SK-N-SH (cell line): Measurements from ENCODE around the gene ADAMTS15. TPM values are rescaled to one million over a fixed set of nuclear protein-coding genes. Genes with fewer than 3 reads are reported as not detected.
A peak's percentile ranks its signal among the peaks of the same experiment; 100 is the strongest.

ENCODE experiments used
- CTCF ChIA-PET: fragments of 300-600, 350-600 bp; formaldehyde crosslinking; extraction: SDS; loops from one replicate; lab custom pipeline; 2021; lab: Yijun Ruan, JAX
- POLR2A ChIA-PET: fragments of 350-600 bp; sonication (Branson Sonifier 250); formaldehyde crosslinking; extraction: SDS; loops from one replicate; lab custom pipeline; 2020; ENCODE audit warnings: antibody characterized with exemption, inconsistent platforms; lab: Yijun Ruan, JAX
- DNase-seq: peaks from one replicate; pipeline ENCODE4 v3.0.0; 2012
- H2AFZ ChIP-seq: fragments of 200-600 bp; sonication (generic); 2 replicates; pipeline ENCODE4 v1.8.1; 2016; ENCODE audit warnings: antibody characterized with exemption, mild to moderate bottlenecking, low read depth
- H3F3A ChIP-seq: fragments of 200-600 bp; sonication (generic); replicated peaks from 2 replicates; pipeline ENCODE3; 2016; ENCODE audit warnings: antibody characterized with exemption, mild to moderate bottlenecking; ENCODE audit not compliant: insufficient read depth
- H3K27ac ChIP-seq, 2 experiments: fragments of 200-500 bp in 1 of 2; fragments of 200-600 bp in 1 of 2; sonication (Bioruptor generic) in 1 of 2; sonication (generic), shearing (Covaris generic) in 1 of 2; 2 replicates each; pipeline versions ENCODE4 v1.5.1 to v1.6.1; 2014 to 2016; ENCODE audit warnings: low read depth in 2 of 2, inconsistent platforms in 1 of 2, low read length in 1 of 2, mild to moderate bottlenecking in 1 of 2, mixed read lengths in 1 of 2
- H3K27me3 ChIP-seq: fragments of 200-600 bp; sonication (generic), shearing (Covaris generic); 2 replicates; pipeline ENCODE4 v1.6.1; 2016; ENCODE audit warnings: mixed run types; ENCODE audit not compliant: insufficient read depth
- H3K36me3 ChIP-seq, 2 experiments: fragments of 200-500 bp in 1 of 2; fragments of 200-600 bp in 1 of 2; sonication (Bioruptor generic) in 1 of 2; sonication (generic) in 1 of 2; replicated peaks in 1 of 2; 2 replicates each; pipeline versions ENCODE3 to v1.5.1; 2014 to 2016; ENCODE audit warnings: low read length in 1 of 2, mild to moderate bottlenecking in 1 of 2; ENCODE audit not compliant: insufficient read depth in 2 of 2, control insufficient read depth in 1 of 2
- H3K4me1 ChIP-seq, 2 experiments: fragments of 200-500 bp in 1 of 2; fragments of 200-600 bp in 1 of 2; sonication (Bioruptor generic) in 1 of 2; sonication (generic), shearing (Covaris generic) in 1 of 2; 2 replicates each; pipeline versions ENCODE4 v1.5.1 to v1.6.1; 2014 to 2016; ENCODE audit warnings: low read depth in 1 of 2, low read length in 1 of 2, mixed run types in 1 of 2; ENCODE audit not compliant: insufficient read depth in 2 of 2, control insufficient read depth in 1 of 2
- H3K4me2 ChIP-seq: fragments of 200-600 bp; sonication (generic), shearing (Covaris generic); 2 replicates; pipeline ENCODE4 v1.6.1; 2017; ENCODE audit warnings: mixed run types
- H3K4me3 ChIP-seq, 2 experiments: fragments of 200-500 bp in 1 of 2; fragments of 200-600 bp in 1 of 2; sonication (Bioruptor generic) in 1 of 2; sonication (generic), shearing (Covaris generic) in 1 of 2; 2 replicates each; pipeline versions ENCODE4 v1.5.1 to v1.8.1; 2014 to 2016; ENCODE audit warnings: low read depth in 2 of 2, inconsistent platforms in 1 of 2, low read length in 1 of 2, mild to moderate bottlenecking in 1 of 2, mixed read lengths in 1 of 2, moderate library complexity in 1 of 2
- H3K79me2 ChIP-seq: fragments of 200-600 bp; sonication (generic); 2 replicates; pipeline ENCODE4 v1.8.1; 2017; ENCODE audit warnings: mild to moderate bottlenecking; ENCODE audit not compliant: insufficient read depth
- H3K9ac ChIP-seq: fragments of 200-600 bp; sonication (generic); 2 replicates; pipeline ENCODE4 v1.6.1; 2017; ENCODE audit warnings: mixed run types
- H3K9me2 ChIP-seq: fragments of 200-600 bp; sonication (generic); 2 replicates; pipeline ENCODE4 v1.6.1; 2017; ENCODE audit warnings: mixed run types
- H3K9me3 ChIP-seq: fragments of 200-600 bp; sonication (generic); 2 replicates; pipeline ENCODE4 v1.6.1; 2017; ENCODE audit warnings: mixed run types, mild to moderate bottlenecking, moderate library complexity
- H4K20me1 ChIP-seq: fragments of 200-600 bp; sonication (generic); 2 replicates; pipeline ENCODE4 v1.6.1; 2017; ENCODE audit warnings: mild to moderate bottlenecking, mixed run types; ENCODE audit not compliant: insufficient read depth
- CHD2 ChIP-seq: fragments of 150-350 bp; IDR thresholded peaks from 2 replicates; pipeline ENCODE4 v1.6.1; 2018; ENCODE audit warnings: low read length; ENCODE audit not compliant: partially characterized antibody
- EZH2phosphoT487 ChIP-seq: fragments of 200-600 bp; sonication (generic); IDR thresholded peaks from 2 replicates; pipeline ENCODE4 v1.6.1; 2017; ENCODE audit warnings: low read depth, mixed run types, mild to moderate bottlenecking, antibody characterized with exemption, moderate library complexity, borderline replicate concordance
- FOXJ3 ChIP-seq: sonication (generic); formaldehyde crosslinking; IDR thresholded peaks from 2 replicates; pipeline ENCODE4 v1.5.1; 2020; ENCODE audit warnings: mild to moderate bottlenecking, missing genetic modification reagents
- FOXM1 ChIP-seq: IDR thresholded peaks from 2 replicates; pipeline ENCODE4 v1.4.0; 2012; ENCODE audit warnings: low read depth, mild to moderate bottlenecking
- GATA2 ChIP-seq: sonication (generic); formaldehyde crosslinking; IDR thresholded peaks from 2 replicates; pipeline ENCODE4 v1.5.0; 2020; ENCODE audit warnings: mild to moderate bottlenecking, missing genetic modification reagents
- JUND ChIP-seq: IDR thresholded peaks from 2 replicates; pipeline ENCODE4 v1.4.0; 2012
- MXI1 ChIP-seq: IDR thresholded peaks from 2 replicates; pipeline ENCODE4 v1.6.1; 2012; ENCODE audit warnings: mild to moderate bottlenecking, low read depth, low read length, improper control_type of control experiment
- POLR2AphosphoS5 ChIP-seq: IDR thresholded peaks from 2 replicates; pipeline ENCODE4 v1.6.1; 2012; ENCODE audit warnings: low read depth, low read length
- RCOR1 ChIP-seq: fragments of 150-350 bp; IDR thresholded peaks from 2 replicates; pipeline ENCODE4 v1.6.1; 2017; ENCODE audit warnings: antibody characterized with exemption, low read length
- RFX5 ChIP-seq: IDR thresholded peaks from 2 replicates; pipeline ENCODE4 v1.6.1; 2012; ENCODE audit warnings: mild to moderate bottlenecking, improper control_type of control experiment, low read length
- RXRA ChIP-seq: IDR thresholded peaks from 2 replicates; pipeline ENCODE4 v1.4.0; 2012; ENCODE audit warnings: low read depth, mild to moderate bottlenecking, borderline replicate concordance
- TEAD4 ChIP-seq: IDR thresholded peaks from 2 replicates; pipeline ENCODE4 v1.4.0; 2012; ENCODE audit warnings: mild to moderate bottlenecking, borderline replicate concordance; ENCODE audit not compliant: insufficient read depth
- YY1 ChIP-seq: IDR thresholded peaks from 2 replicates; pipeline ENCODE4 v1.4.0; 2012; ENCODE audit warnings: low read depth, mild to moderate bottlenecking
- WGBS: methylation state at CpG from one replicate; pipeline ENCODE4 v1.1.6; 2017; ENCODE audit warnings: low lambda C conversion rate; 5-methylcytosine and 5-hydroxymethylcytosine counted together
- polyA plus RNA-seq, 3 experiments: library from polyadenylated mRNA; depleted of rRNA; stranded (reverse); fragments of >200 nt; gene quantifications; 2 replicates each; pipeline ENCODE4 v1.2.3, GENCODE V29; 2012
- TF ChIP-seq, protein P1 (sequence below): IDR thresholded peaks from 2 replicates; pipeline ENCODE4; 2012
- TF ChIP-seq, protein P2 (sequence below): IDR thresholded peaks from 2 replicates; pipeline ENCODE4 v1.6.1; 2012; ENCODE audit warnings: mild to moderate bottlenecking, low read depth, low read length, moderate library complexity
- TF ChIP-seq, protein P3 (sequence below): IDR thresholded peaks from 2 replicates; pipeline ENCODE4 v1.4.0; 2012; ENCODE audit warnings: low read depth, borderline replicate concordance
- TF ChIP-seq, protein P4 (sequence below): fragments of 200-600 bp; sonication (generic); IDR thresholded peaks from 2 replicates; pipeline ENCODE4 v1.6.1; 2017; ENCODE audit warnings: antibody characterized with exemption, mild to moderate bottlenecking, moderate library complexity

Gene ADAMTS15
- polyA plus RNA-seq, 1 of the 3 experiments (the other 2 are of a cell fraction), result 1.1 TPM

DNA sequence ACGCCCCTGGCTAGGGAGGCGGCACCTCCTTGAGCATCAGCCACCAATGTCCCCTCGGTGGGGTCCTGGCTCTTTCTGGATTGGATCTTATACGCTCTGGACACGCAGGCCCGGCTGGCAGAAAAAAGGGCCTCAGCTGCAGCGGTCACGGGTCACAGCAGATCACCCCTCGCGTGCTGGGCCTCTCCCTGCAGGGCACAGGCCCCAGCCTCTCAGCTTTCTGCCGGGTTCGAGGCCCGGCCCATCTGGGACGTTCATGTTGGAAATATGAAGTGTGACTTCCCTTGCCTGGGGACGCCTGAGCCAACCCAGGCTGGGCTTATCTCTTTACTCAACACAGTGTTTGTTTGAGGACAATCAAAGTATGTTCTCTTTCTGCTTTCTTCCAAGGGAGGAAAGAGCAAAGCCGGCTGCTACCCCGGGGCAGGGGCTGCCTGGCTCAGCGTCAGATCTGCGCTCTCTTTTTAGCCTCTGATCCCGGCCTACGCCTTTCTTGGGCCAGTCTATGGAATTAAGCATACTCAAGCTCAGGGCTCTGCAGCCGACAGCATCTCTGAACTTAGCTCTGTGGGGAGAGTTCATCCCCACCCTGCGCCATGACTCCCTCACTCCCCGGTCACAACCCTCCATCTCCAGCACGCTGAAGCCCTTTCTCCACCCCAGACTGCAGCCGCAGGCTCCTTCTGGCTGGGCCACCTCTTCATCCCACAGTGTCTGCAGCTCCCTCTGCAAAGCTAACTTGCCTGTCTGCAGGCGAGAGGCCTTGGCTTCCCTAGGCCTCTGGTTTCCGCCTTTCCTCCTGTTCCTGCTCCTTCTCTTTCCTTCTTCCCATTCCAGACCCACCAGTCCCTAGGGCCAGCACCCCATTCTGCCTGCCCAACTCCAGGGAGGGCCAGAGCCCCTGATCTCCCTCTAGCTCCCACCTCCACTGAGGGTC lies 38.8 kb downstream of the ADAMTS15 start:
- no peak overlapping the region for H3K4me3 ChIP-seq
- WGBS, result 92% methylated on average over 25 of the region's 28 CpGs
- no peak overlapping the region for H2AFZ ChIP-seq
- DNase-seq, result no peak
- no peak for TF ChIP-seq RFX5
- H3K9me3 ChIP-seq, result no peaks in the 10 kb centered on the region
- no peaks in the 10 kb centered on the region for H4K20me1 ChIP-seq
- no peak overlapping the region for H3K4me2 ChIP-seq
- peaks cover 8% of the 10 kb centered on the region for H3F3A ChIP-seq
- no peaks in the 10 kb centered on the region for H3K9me2 ChIP-seq
- H3K27me3 ChIP-seq, result no peaks in the 10 kb centered on the region
- CTCF ChIA-PET, result interaction anchor here (1.3 kb wide), 1 partner anchor 52 kb away, joined by 4 read pairs; no protein-coding TSS in a partner anchor
- no peaks in the 10 kb centered on the region for H3K79me2 ChIP-seq
- H3K36me3 ChIP-seq, result no peaks in the 10 kb centered on the region
- no peaks in the 10 kb centered on the region for H3K4me1 ChIP-seq
- POLR2A ChIA-PET, result no interaction called here
- no peak overlapping the region for H3K27ac ChIP-seq
- H3K9ac ChIP-seq, result no peak overlapping the region

DNA sequence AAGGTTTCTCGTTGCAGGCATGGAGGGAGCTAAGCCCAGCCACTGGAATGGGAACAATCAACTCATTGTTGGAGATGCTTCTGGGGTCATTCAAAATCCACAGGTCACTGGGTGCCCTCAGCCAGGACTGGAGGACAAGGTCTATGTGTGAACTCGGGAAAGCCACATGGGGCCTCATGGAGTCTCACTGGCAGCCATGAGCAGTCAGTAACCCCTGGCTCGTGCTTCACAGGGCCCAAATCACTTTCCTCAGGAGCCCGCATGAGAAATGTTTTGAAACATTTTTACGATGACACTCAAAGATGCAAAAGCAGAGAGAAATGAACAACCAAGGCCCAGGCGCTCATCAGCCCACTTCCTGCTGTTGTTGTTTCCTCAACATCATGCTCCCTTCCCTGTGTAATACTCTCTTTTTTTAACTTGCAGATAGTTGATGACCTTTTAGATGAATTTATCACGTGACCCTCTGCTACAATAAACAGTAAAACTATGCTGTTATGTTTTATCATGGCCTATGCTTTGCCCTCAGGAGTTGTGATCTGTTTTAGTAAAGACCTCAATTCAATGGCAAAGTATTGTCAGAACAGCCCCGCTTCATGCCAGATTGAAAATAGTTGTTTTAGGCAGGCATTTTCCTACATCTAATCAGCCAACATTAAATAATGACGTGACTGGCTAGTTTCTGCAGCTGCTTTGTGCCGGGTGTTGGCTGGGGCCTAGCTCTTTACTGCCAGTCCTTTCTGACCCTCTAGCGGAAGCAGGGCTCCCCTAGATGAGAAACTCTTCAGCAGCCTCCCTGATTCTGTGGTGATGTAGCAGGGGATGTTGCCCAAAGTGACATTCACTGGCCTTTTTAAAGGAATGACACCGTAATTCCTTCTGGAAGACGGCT lies 39.7 kb downstream of the ADAMTS15 start:
- peak; percentile 5 for DNase-seq
- no peak overlapping the region for H3K27ac ChIP-seq
- no peak for TF ChIP-seq RCOR1
- TF ChIP-seq, protein P1, sequence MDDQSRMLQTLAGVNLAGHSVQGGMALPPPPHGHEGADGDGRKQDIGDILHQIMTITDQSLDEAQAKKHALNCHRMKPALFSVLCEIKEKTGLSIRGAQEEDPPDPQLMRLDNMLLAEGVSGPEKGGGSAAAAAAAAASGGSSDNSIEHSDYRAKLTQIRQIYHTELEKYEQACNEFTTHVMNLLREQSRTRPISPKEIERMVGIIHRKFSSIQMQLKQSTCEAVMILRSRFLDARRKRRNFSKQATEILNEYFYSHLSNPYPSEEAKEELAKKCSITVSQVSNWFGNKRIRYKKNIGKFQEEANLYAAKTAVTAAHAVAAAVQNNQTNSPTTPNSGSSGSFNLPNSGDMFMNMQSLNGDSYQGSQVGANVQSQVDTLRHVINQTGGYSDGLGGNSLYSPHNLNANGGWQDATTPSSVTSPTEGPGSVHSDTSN, result no peak
- TF ChIP-seq CHD2, result no peak
- no peak for TF ChIP-seq RFX5
- no peak for TF ChIP-seq FOXJ3 (CRISPR knock-in tag)
- TF ChIP-seq, protein P2, sequence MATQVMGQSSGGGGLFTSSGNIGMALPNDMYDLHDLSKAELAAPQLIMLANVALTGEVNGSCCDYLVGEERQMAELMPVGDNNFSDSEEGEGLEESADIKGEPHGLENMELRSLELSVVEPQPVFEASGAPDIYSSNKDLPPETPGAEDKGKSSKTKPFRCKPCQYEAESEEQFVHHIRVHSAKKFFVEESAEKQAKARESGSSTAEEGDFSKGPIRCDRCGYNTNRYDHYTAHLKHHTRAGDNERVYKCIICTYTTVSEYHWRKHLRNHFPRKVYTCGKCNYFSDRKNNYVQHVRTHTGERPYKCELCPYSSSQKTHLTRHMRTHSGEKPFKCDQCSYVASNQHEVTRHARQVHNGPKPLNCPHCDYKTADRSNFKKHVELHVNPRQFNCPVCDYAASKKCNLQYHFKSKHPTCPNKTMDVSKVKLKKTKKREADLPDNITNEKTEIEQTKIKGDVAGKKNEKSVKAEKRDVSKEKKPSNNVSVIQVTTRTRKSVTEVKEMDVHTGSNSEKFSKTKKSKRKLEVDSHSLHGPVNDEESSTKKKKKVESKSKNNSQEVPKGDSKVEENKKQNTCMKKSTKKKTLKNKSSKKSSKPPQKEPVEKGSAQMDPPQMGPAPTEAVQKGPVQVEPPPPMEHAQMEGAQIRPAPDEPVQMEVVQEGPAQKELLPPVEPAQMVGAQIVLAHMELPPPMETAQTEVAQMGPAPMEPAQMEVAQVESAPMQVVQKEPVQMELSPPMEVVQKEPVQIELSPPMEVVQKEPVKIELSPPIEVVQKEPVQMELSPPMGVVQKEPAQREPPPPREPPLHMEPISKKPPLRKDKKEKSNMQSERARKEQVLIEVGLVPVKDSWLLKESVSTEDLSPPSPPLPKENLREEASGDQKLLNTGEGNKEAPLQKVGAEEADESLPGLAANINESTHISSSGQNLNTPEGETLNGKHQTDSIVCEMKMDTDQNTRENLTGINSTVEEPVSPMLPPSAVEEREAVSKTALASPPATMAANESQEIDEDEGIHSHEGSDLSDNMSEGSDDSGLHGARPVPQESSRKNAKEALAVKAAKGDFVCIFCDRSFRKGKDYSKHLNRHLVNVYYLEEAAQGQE, result no peak
- TF ChIP-seq, protein P3, sequence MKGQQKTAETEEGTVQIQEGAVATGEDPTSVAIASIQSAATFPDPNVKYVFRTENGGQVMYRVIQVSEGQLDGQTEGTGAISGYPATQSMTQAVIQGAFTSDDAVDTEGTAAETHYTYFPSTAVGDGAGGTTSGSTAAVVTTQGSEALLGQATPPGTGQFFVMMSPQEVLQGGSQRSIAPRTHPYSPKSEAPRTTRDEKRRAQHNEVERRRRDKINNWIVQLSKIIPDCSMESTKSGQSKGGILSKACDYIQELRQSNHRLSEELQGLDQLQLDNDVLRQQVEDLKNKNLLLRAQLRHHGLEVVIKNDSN, result no peak
- no peak for TF ChIP-seq FOXM1
- TF ChIP-seq RXRA, result no peak
- no peak for TF ChIP-seq POLR2AphosphoS5
- TF ChIP-seq MXI1, result no peak
- no peak for TF ChIP-seq TEAD4
- TF ChIP-seq EZH2phosphoT487, result no peak
- no peak for TF ChIP-seq YY1
- no peak for TF ChIP-seq JUND
- TF ChIP-seq, protein P4, sequence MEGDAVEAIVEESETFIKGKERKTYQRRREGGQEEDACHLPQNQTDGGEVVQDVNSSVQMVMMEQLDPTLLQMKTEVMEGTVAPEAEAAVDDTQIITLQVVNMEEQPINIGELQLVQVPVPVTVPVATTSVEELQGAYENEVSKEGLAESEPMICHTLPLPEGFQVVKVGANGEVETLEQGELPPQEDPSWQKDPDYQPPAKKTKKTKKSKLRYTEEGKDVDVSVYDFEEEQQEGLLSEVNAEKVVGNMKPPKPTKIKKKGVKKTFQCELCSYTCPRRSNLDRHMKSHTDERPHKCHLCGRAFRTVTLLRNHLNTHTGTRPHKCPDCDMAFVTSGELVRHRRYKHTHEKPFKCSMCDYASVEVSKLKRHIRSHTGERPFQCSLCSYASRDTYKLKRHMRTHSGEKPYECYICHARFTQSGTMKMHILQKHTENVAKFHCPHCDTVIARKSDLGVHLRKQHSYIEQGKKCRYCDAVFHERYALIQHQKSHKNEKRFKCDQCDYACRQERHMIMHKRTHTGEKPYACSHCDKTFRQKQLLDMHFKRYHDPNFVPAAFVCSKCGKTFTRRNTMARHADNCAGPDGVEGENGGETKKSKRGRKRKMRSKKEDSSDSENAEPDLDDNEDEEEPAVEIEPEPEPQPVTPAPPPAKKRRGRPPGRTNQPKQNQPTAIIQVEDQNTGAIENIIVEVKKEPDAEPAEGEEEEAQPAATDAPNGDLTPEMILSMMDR, result no peak
- no peak for TF ChIP-seq GATA2 (CRISPR knock-in tag)

More for the DNA sequence above, 39.7 kb downstream of the ADAMTS15 start:
- Histone ChIP-seq H3K36me3 (no peaks in the 10 kb centered on the region), H3K4me1 (no peaks in the 10 kb centered on the region), H3F3A (peaks cover 8% of the 10 kb centered on the region), H3K4me3 (no peak overlapping the region), H3K4me2 (no peak overlapping the region), H2AFZ (no peak overlapping the region), H3K9me2 (no peaks in the 10 kb centered on the region), H3K79me2 (no peaks in the 10 kb centered on the region), H3K9me3 (no peaks in the 10 kb centered on the region), H3K27me3 (no peaks in the 10 kb centered on the region), H4K20me1 (no peaks in the 10 kb centered on the region), H3K9ac (no peak overlapping the region)
- POLR2A ChIA-PET, result no interaction called here
- WGBS, result 84% methylated on average over 13 of the region's 13 CpGs
- CTCF ChIA-PET, result no interaction called here
